Prostate gland (tissue), 2 donors: Measurements from ENCODE around the gene TMEM243. TPM values are rescaled to one million over a fixed set of nuclear protein-coding genes. Genes with fewer than 3 reads are reported as not detected.

Source experiments
- DNase-seq: peaks from one replicate; pipeline ENCODE4 v3.0.0-alpha.2; 2019; ENCODE audit warnings: low spot score
- H3K27ac ChIP-seq, 2 donors: fragments of 200-600 bp; sonication (generic); 2 replicates each; pipeline ENCODE4 v1.5.1; 2017 to 2019
- H3K27me3 ChIP-seq: fragments of 200-600 bp; sonication (generic); replicated peaks from 2 replicates; pipeline ENCODE4 v1.5.1; 2019; ENCODE audit not compliant: insufficient read depth
- H3K36me3 ChIP-seq, 2 donors: fragments of 200-600 bp; sonication (generic); 1 replicate in 1 of 2; 2 replicates in 1 of 2; pipeline versions ENCODE4 v1.5.1 to v1.8.1; 2017 to 2019
- H3K4me1 ChIP-seq: fragments of 200-600 bp; sonication (generic); replicated peaks from 2 replicates; pipeline ENCODE4 v1.5.1; 2019
- H3K4me3 ChIP-seq, 2 donors: fragments of 200-600 bp; sonication (generic); 2 replicates each; pipeline ENCODE4 v1.5.1; 2017 to 2019
- H3K9me3 ChIP-seq: fragments of 200-600 bp; sonication (generic); 2 replicates; pipeline ENCODE4 v1.5.1; 2017
- CTCF ChIP-seq, 4 experiments: fragments of 200-600 bp in 2 of 4; fragments of 450-650 bp in 2 of 4; sonication (generic) in 2 of 4; IDR thresholded peaks; 1 replicate in 3 of 4; 2 replicates in 1 of 4; pipeline ENCODE4 v1.5.1; 2016 to 2019; ENCODE audit warnings: antibody characterized with exemption in 4 of 4, mild to moderate bottlenecking in 2 of 4, moderate library complexity in 2 of 4
- POLR2A ChIP-seq: fragments of 450-650 bp; IDR thresholded peaks from one replicate; pipeline ENCODE4 v1.6.1; 2016; ENCODE audit warnings: antibody characterized with exemption, mild to moderate bottlenecking
- POLR2AphosphoS5 ChIP-seq: sonication (generic); formaldehyde crosslinking; IDR thresholded peaks from one replicate; pipeline ENCODE4 v1.6.1; 2017; ENCODE audit warnings: antibody characterized with exemption
- WGBS: methylation state at CpG from one replicate; pipeline ENCODE4 v1.1.5; 2018; 5-methylcytosine and 5-hydroxymethylcytosine counted together
- intact Hi-C: fragments of 100-400 bp; cut with DNase I; formaldehyde crosslinking; loops from one replicate; pipeline ENCODE4 v1.14.2; 2022
- total RNA-seq, 2 donors: library from RNA; depleted of rRNA; stranded (reverse); fragments of >200 nt; gene quantifications; one replicate each; pipeline ENCODE4 v1.1.0, GENCODE V29; 2016

Gene TMEM243
- total RNA-seq, 2 donors from 2014 or later: 23.3 to 39.7 TPM

GRCh38 chr7:87159538-87159937 lies 60.0 kb downstream of the TMEM243 start:
- WGBS: 57% methylated on average over 2 of the region's 2 CpGs
- DNase-seq: no peak
- intact Hi-C loops: no loop called here
- H3K9me3 ChIP-seq: no peaks in the 10 kb centered on the region
- H3K4me3 ChIP-seq: no peak overlapping the region
- TF ChIP-seq POLR2AphosphoS5 (no peak), POLR2A (no peak), CTCF (IDR thresholded peaks at IDR 0.05) (no peak)
- no peaks in the 10 kb centered on the region for H3K36me3 ChIP-seq
- H3K27me3 ChIP-seq: no peaks in the 10 kb centered on the region
- no peak overlapping the region for H3K27ac ChIP-seq
- H3K4me1 ChIP-seq: no peaks in the 10 kb centered on the region

GRCh38 chr7:87156709-87157108 lies 62.8 kb downstream of the TMEM243 start:
- no peaks in the 10 kb centered on the region for H3K4me1 ChIP-seq
- 44% methylated on average over 2 of the region's 2 CpGs for WGBS
- TF ChIP-seq POLR2AphosphoS5: no peak
- no peak for TF ChIP-seq CTCF (IDR thresholded peaks at IDR 0.05)
- TF ChIP-seq POLR2A: no peak
- no peaks in the 10 kb centered on the region for H3K27me3 ChIP-seq
- no peak for DNase-seq
- H3K4me3 ChIP-seq: no peak overlapping the region
- no peak overlapping the region for H3K27ac ChIP-seq
- H3K36me3 ChIP-seq: no peaks in the 10 kb centered on the region
- intact Hi-C loops: no loop called here
- no peaks in the 10 kb centered on the region for H3K9me3 ChIP-seq

GRCh38 chr7:87155788-87156187 lies 63.7 kb downstream of the TMEM243 start:
- TF ChIP-seq POLR2A: no peak
- TF ChIP-seq POLR2AphosphoS5: no peak
- TF ChIP-seq CTCF (IDR thresholded peaks at IDR 0.05): no peak
- intact Hi-C loops: no loop called here
- no peaks in the 10 kb centered on the region for H3K4me1 ChIP-seq
- WGBS: 71% methylated on average over 3 of the region's 3 CpGs
- no peaks in the 10 kb centered on the region for H3K27me3 ChIP-seq
- H3K36me3 ChIP-seq: no peaks in the 10 kb centered on the region
- no peak for DNase-seq
- no peaks in the 10 kb centered on the region for H3K9me3 ChIP-seq
- H3K27ac ChIP-seq: no peak overlapping the region
- H3K4me3 ChIP-seq: no peak overlapping the region

GRCh38 chr7:87154569-87154968 lies 65.0 kb downstream of the TMEM243 start:
- H3K4me3 ChIP-seq: peak overlapping the region in 1 of 2 donors; percentile 66
- TF ChIP-seq POLR2AphosphoS5 (no peak), POLR2A (no peak), CTCF (IDR thresholded peaks at IDR 0.05) (no peak)
- DNase-seq: no peak
- intact Hi-C loops: loop anchor here (5.0 kb wide), 1 partner anchor 68 kb away; no protein-coding TSS in a partner anchor
- H3K36me3 ChIP-seq: no peaks in the 10 kb centered on the region
- no peaks in the 10 kb centered on the region for H3K9me3 ChIP-seq
- WGBS: 36% methylated on average over 3 of the region's 3 CpGs
- no peaks in the 10 kb centered on the region for H3K4me1 ChIP-seq
- H3K27me3 ChIP-seq: no peaks in the 10 kb centered on the region
- no peak overlapping the region for H3K27ac ChIP-seq

- H3K4me1 ChIP-seq: no peaks in the 10 kb centered on the region
- intact Hi-C loops: loop anchor here (5.0 kb wide), 1 partner anchor 68 kb away; no protein-coding TSS in a partner anchor
- no peak for DNase-seq
- TF ChIP-seq POLR2AphosphoS5 (no peak), CTCF (IDR thresholded peaks at IDR 0.05) (no peak), POLR2A (no peak)
- no peaks in the 10 kb centered on the region for H3K36me3 ChIP-seq
- H3K4me3 ChIP-seq: peak overlapping the region in 1 of 2 donors; percentile 66
- H3K27me3 ChIP-seq: no peaks in the 10 kb centered on the region
- WGBS: 49% methylated on average over 2 of the region's 2 CpGs
- H3K9me3 ChIP-seq: no peaks in the 10 kb centered on the region
- peak overlapping the region in 1 of 2 donors; percentile 97 for H3K27ac ChIP-seq
Measured at GRCh38 chr7:87154166-87154565, 65.4 kb downstream of the TMEM243 start.
